Measurements from ENCODE around the gene ANKRD52. TPM values are rescaled to one million over a fixed set of nuclear protein-coding genes. Genes with fewer than 3 reads are reported as not detected.

Gene ANKRD52
- 28.3 and 41.0 TPM in 2 replicates for total RNA-seq

GRCh38 chr12:56258068-56258819 is at the start of gene ANKRD52:
Gene ANKRD52, minus strand, starts transcription at chr12:56258384. Its CDS starts 115 bp downstream, at chr12:56258269.

GRCh38 chr12:56299853-56300643 is 41.9 kb upstream of the ANKRD52 start, which contains the start of gene CS:
Gene CS, minus strand, starts transcription at chr12:56300330. Its CDS starts 129 bp downstream, at chr12:56300201.

GRCh38 chr12:56266693-56267442 is 8.7 kb upstream of the ANKRD52 start, which contains the start of gene COQ10A:
Gene COQ10A, plus strand, starts transcription at chr12:56266942. Its CDS starts 177 bp downstream, at chr12:56267119.

GRCh38 chr12:56229916-56230431 is 28.2 kb downstream of the ANKRD52 start, which contains the start of gene SLC39A5:
Gene SLC39A5, plus strand, starts transcription at chr12:56230051. Its CDS starts 1,224 bp downstream, at chr12:56231275.

GRCh38 chr12:56224102-56224701 is 34.0 kb downstream of the ANKRD52 start, which contains the start of gene NABP2:
Gene NABP2, plus strand, starts transcription at chr12:56224342. Its CDS starts 515 bp downstream, at chr12:56224857.

GRCh38 chr12:56221757-56222530 is 36.2 kb downstream of the ANKRD52 start, which contains the start of gene RNF41:
Gene RNF41, minus strand, starts transcription at chr12:56221922. Its CDS starts 7,875 bp downstream, at chr12:56214047.

GRCh38 chr12:56189099-56189917 is 68.9 kb downstream of the ANKRD52 start, which contains the start of gene SMARCC2:
Gene SMARCC2, minus strand, starts transcription at chr12:56189483. Its CDS starts 22 bp downstream, at chr12:56189461.

Other genes with a start within 250 kb of the ANKRD52 start
- gene IKZF4, start 237.3 kb downstream of the ANKRD52 start, total RNA-seq = 0.90 and 1.1 TPM in 2 replicates
- 2,251 and 2,313 TPM in 2 replicates for gene RPS26, start 216.5 kb downstream of the ANKRD52 start, total RNA-seq
- not detected in 2 replicates for gene ERBB3, start 178.2 kb downstream of the ANKRD52 start, total RNA-seq
- gene PA2G4, start 153.8 kb downstream of the ANKRD52 start, total RNA-seq = 72.4 and 89.7 TPM in 2 replicates
- 2,694 and 2,773 TPM in 2 replicates for gene RPL41, start 141.8 kb downstream of the ANKRD52 start, total RNA-seq
- gene ZC3H10, start 140.1 kb downstream of the ANKRD52 start, total RNA-seq = 1.1 and 1.8 TPM in 2 replicates
- gene ESYT1, start 130.1 kb downstream of the ANKRD52 start, total RNA-seq = 185 and 212 TPM in 2 replicates
- 66.6 and 114 TPM in 2 replicates for gene MYL6B, start 105.8 kb downstream of the ANKRD52 start, total RNA-seq
- 2,267 and 2,694 TPM in 2 replicates for gene MYL6, start 100.0 kb downstream of the ANKRD52 start, total RNA-seq
- gene SMARCC2, start 68.9 kb downstream of the ANKRD52 start, total RNA-seq = 28.7 and 50.7 TPM in 2 replicates
- 165 and 167 TPM in 2 replicates for gene RNF41, start 36.5 kb downstream of the ANKRD52 start, total RNA-seq
- gene NABP2, start 34.0 kb downstream of the ANKRD52 start, total RNA-seq = 20.9 and 37.1 TPM in 2 replicates
- not detected in 2 replicates for gene SLC39A5, start 28.3 kb downstream of the ANKRD52 start, total RNA-seq
- 5.6 and 7.3 TPM in 2 replicates for gene COQ10A, start 8.6 kb upstream of the ANKRD52 start, total RNA-seq
- 71.7 and 119 TPM in 2 replicates for gene CS, start 41.9 kb upstream of the ANKRD52 start, total RNA-seq
- gene CNPY2, start 57.6 kb upstream of the ANKRD52 start, total RNA-seq = 114 and 138 TPM in 2 replicates
- 10.4 and 17.1 TPM in 2 replicates for gene PAN2, start 75.6 kb upstream of the ANKRD52 start, total RNA-seq
- 1.6 TPM in 1 of 2 replicates, not detected in the other for gene IL23A, start 80.5 kb upstream of the ANKRD52 start, total RNA-seq
- 62.2 and 62.5 TPM in 2 replicates for gene STAT2, start 101.7 kb upstream of the ANKRD52 start, total RNA-seq
- not detected in 2 replicates for gene APOF, start 104.5 kb upstream of the ANKRD52 start, total RNA-seq
- 4.2 and 4.4 TPM in 2 replicates for gene TIMELESS, start 191.0 kb upstream of the ANKRD52 start, total RNA-seq
- not detected in 2 replicates for gene MIP, start 196.3 kb upstream of the ANKRD52 start, total RNA-seq
- gene SPRYD4, start 210.2 kb upstream of the ANKRD52 start, total RNA-seq = 1.5 and 2.2 TPM in 2 replicates
- not detected in 2 replicates for gene GLS2, start 229.8 kb upstream of the ANKRD52 start, total RNA-seq

All from cardiac atrium fibroblast (primary cell).